ENCODE results near the gene DCPS. TPM values are rescaled to one million over a fixed set of nuclear protein-coding genes. Genes with fewer than 3 reads are reported as not detected.
"Not testable (repeated sequence)": the region's sequence is repeated elsewhere in the genome, so short reads cannot be mapped to it uniquely, and the experiment has no call there.

Gene DCPS
- total RNA-seq, 2 donors from 2014 or later: 11.3 to 13.1 TPM

DNA sequence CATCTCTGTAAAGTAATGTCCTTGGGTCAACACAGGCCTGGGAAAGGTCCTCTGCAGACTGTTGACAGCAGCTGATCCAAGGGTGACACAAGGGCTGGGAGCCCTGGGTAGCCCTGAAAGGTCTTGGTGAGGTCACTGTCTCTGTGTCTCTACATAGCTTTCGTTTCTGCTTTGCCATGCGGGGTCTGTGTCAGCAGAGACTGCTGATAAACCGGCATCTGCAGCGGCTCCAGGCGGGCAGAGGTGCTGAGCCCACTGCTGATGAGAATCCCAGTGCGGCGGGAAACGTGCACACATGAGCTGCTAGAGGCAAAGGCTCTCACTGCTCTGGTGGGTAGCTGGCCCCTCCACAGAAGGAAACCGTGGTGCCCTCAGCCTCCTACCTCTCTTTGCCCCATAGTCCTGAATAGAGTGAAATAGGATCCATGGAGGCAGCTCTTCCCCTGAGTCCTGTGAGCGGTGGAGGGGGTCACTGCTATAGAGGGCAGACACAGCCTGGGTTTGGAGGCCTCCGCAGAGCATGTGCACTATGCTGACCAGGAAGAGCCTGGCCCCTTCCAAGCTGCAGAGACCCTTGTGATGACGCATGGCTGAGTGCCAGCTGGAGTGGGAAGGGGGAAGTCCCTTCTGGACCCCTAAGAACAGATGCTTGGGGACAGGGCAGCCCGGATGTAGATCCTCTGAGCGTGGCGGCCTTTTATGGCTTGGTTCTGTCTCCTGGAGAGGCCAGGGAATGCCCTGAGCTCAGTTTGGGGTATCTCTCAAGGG is 33.8 kb downstream of the DCPS start:
- intact Hi-C loops (cut with DNase I): no loop called here
- ATAC-seq: no peak
- no peak for DNase-seq

DNA sequence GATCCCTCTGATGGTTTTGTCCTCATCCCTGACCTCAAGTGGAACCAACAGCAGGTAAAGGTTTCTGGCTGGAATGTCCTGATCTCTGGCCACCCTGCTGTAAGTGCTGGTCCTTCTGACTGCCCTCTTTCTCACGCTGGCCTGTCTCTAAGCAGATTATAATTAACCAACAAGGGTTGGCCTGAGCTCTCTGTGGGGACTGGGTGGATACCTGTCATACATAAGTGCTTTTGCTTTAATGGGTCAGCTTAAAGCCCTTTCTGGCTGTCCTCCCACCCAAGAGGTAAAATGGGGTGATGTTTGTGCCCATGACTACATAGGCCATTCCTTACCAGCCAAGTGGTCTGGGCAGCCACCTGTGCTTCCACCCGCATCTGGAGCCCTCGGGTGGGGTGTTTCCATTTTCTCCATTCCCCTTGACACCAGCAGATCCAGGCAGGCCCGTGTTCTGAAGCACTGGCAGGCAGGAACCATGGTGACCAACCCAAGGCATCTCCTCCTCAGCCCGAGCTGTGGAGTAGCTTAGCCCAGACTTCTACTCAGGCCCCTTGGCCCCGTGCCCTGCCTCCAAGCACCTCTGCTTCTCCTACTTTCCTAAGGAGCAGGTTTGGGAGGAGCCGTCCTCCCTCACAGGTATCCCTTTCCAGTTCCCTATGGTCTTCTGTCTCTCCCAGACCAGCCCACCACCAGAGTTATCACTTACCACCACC is 34.6 kb downstream of the DCPS start:
- intact Hi-C loops (cut with DNase I): no loop called here
- ATAC-seq (no peak), DNase-seq (no peak)

DNA sequence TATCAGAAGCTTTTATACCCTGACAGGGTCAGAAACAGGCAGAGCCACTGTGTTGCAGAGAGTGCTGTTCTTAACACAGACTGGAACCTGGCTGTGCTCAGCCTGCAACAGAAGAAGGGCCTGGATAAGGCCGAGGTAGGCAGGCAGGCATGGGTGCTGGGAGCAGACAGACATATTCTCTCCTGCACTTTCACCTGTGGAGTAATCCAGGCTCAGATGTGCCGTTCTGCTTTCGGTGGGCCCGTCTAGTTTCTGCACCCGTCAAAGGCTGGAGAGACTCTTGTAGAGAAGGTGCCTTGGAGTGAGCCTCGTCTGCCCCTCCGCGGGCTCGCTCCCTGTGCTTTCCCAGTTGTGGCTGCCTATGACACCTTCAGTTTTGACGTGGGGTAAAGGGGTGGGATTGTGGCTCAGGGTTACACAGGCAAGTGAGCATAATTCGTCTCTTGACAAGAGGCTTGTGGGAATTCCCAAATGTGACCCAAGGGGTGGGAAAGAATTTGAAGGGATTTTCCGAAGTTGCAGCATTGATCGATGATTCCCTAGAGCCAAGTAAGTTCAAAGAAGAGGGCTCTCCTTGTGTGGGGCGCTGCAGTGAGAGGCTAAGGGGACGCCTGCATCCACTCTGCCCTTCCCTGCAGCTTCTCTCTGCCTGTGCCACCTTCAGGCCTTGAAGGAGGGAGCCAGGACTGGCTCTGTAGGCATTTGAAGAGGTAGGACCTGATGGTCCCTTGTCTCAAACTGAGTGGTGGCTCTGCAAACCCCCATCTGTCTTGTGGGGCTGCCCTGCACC is 35.4 kb downstream of the DCPS start:
- DNase-seq (no peak), ATAC-seq (no peak)
- intact Hi-C loops (cut with DNase I): no loop called here

DNA sequence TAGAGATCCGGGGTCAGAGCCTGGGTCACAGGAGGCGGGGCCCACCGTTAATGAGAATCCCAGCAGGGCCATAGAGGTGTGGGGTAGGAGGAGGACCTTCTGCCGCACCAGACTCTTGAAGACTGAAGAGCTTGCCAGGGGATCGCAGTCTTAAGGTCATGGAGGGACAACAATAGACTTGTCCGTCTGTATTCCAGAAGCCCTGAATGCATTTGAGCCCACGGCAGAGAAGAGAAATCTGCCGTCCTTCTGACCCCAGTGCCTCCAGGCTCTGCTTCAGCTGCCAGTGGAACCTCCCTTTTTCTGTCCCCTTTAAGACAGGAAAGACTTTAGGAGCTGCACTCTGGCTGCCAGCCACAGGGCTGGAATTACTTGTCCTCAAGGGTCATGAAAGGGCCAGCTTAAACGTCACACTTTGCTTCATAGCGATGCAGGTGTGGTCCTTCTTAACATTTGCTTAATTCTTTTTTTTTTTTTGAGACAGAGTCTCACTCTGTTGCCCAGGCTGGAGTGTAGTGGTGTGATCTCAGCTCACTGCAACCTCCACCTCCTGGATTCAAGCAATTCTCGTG is 36.1 kb downstream of the DCPS start:
- ATAC-seq: peak; percentile 25 to 56

DNA sequence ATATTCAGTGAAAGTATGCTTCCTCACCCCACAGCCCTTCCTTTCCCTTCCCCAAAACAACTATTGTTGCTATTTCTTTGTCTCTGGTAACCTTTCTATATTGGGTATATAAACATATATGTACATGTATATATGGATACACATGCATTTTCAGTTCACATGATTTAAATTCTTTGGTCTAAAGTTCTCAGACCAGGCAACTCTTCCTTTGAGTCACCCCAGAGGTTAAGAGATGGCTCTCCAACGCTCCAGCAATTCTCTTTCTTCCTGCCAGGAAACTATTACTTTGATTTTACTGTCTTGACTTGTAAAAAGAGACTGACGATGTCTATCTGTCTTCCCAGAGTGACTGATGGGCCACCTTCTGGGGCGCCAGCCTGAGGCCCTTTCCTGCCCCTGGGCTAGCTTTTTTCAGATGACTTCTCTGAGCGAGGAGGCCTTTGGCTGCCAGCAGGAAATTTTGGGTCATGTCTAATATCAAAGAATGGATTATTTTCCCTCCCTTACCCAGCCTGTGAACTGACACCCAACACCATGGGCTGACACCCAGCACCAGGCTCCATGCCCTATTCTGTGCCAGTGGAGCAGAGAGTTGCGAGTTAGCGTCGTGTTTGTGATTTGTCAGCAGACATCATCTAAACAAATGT is 37.2 kb downstream of the DCPS start:
- no peak for DNase-seq
- no peak for ATAC-seq
- intact Hi-C loops (cut with DNase I): no loop called here

More for the DNA sequence above, 36.1 kb downstream of the DCPS start:
- intact Hi-C loops (cut with DNase I): no loop called here
- DNase-seq: peak; percentile 87

DNA sequence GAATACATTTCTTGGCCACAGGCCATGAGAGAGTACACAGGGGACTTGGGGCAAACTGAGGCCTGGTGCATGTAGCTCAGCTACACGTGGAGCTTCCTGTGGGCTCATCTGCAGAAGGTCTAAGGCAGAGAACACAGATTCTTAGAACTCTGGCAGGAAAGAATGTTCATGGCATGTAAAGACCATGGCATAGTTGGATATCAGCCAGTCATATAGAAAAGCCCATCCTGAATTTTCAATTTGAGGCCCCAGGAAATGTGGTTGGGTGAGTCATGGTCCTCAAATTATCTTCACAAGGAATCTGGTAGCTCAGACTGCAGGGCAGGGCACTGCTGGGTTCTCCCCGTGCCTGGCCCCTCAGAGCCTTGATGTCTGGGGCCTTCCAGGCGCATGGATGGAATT is 37.9 kb downstream of the DCPS start:
- ATAC-seq: no peak
- no peak for DNase-seq

DNA sequence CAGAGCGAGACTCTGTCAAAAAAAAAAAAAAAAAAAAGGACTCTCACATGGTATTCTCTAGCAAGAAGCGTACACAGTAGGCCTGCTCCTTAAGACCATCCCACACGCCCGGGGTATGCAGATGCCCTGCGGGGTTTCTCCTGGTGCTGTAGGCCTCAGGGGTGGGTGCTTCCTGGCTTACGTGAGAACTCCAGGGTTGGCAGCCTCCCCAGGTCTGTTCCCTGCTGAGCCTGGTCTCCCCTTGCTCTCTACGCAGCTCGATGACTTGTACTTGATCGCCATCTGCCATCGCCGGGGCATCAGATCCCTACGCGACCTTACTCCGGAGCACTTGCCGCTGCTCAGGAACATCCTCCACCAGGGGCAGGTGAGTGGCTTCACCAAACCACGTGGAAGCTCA is 39.2 kb downstream of the DCPS start:
- DNase-seq: no peak
- ATAC-seq: no peak
- intact Hi-C loops (cut with DNase I): no loop called here

More for the DNA sequence above, 37.9 kb downstream of the DCPS start:
- intact Hi-C loops (cut with DNase I): no loop called here

DNA sequence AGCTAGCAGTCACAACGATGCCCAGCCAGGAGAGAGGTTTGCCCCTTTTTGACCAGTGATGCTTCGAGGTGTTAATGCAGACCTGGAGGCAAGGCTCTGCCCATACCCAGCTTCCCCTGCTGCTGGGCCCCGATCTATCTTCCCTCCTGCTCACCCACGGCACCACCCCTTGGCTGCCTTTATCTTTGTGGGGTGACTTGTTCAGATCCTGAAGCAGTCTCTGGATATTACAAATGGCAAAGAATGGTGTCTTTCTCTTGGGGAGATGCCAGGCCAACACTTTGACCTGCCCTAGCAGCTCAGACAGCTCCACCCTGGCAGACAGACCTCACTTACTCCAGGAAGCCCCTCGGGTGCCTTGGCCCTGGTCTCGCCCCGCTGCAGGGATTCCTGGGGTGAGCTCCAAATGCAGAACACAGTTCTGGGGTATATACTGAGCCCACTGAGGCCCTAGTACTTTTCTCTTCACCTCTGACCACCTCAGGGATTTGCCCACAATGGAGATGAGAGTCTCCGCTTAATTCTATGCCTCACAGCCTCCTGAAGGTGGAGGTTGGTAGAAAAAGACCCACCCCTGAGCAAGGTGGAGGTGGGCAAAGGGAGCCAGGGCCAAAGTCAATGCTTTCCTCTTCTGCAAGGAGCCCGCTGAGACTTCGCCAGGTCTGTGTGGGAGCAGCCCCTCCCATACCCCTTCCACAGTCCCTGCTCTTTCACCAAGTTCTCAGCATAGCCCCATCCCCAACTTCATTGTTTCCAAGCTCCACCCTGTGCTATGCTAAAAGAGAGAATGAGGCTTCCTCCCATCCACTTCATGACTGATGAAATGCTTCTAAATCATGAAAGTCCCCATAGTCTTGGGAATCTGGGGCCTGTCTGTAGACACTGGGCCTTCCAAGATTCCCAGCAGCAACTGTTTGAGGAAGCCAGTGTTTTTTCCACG is 40.6 kb downstream of the DCPS start:
- intact Hi-C loops (cut with DNase I): no loop called here
- DNase-seq (no peak), ATAC-seq (no peak)

DNA sequence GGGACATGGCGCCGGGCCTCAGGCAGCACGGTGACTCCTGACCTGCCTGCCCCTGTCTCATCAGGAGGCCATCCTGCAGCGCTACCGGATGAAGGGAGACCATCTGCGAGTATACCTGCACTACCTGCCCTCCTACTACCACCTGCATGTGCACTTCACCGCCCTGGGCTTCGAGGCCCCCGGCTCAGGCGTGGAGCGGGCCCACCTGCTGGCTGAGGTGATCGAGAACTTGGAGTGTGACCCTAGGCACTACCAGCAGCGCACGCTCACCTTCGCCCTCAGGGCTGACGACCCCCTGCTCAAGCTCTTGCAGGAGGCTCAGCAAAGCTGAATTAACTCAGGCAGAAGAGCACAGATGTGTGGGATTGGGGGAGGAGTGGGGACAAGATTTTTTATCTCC is 41.4 kb downstream of the DCPS start:
- no peak for DNase-seq
- ATAC-seq: no peak

DNA sequence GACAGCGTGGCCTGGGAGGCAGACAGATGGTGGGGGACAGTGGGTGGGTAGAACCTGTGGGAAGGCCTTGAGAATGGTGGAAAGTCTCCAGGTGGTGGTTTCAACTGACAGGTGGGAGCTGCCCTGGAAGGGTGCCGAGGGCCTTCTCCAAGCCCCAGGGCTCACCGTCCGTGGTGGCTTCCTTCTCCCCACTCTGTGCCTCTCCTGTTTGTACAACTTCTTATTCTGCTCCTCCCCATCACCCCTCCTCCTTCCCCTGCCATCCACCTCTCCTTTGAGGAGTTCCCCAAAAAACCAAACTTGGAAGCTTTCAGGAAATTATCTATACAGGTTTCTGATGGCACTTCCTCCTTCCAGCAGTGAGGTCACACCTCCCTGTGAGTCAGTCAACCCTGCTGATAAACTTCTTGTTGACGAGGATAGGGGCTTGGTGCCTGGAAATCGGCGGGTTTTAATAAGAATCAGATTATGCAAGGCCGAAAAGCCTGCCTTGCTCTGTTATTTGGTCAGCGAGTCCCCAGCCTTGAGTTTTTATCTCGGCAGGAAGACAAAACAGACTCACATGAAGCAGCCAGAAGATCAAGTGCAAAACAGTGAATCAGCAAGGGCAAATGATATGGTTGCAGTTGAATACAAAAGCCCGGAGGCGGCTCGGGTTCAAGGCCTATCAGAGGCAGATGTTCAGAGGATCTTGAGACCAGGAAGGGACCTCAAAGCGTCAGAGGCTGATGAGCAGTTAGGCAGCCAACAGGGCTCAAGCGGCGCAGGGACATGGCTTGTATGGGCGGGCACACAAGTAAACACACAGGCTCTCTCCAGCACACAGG is 42.1 kb downstream of the DCPS start:
- intact Hi-C loops (cut with DNase I): no loop called here
- DNase-seq (peak; percentile 85), ATAC-seq (peak; percentile 42 to 74)

More for the DNA sequence above, 41.4 kb downstream of the DCPS start:
- intact Hi-C loops (cut with DNase I): no loop called here

DNA sequence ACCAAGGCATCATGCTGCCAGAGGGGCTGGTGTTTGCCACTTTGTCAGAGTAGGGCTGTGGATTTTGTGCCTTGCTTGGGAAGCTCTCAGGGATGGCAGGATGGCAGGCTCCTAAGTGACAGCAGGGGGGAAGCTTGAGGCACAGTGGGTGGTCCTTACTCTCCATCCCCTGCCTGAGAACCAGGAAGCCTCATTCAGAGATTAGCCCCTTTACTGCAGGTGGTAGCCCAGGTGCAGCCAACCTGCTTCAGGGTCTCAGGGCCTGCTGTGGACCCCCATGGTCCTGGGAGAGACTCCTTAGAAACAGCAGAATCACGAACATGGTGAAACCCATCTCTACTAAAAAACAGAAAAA is 42.7 kb downstream of the DCPS start:
- ATAC-seq (no peak), DNase-seq (no peak)
- intact Hi-C loops (cut with DNase I): no loop called here

DNA sequence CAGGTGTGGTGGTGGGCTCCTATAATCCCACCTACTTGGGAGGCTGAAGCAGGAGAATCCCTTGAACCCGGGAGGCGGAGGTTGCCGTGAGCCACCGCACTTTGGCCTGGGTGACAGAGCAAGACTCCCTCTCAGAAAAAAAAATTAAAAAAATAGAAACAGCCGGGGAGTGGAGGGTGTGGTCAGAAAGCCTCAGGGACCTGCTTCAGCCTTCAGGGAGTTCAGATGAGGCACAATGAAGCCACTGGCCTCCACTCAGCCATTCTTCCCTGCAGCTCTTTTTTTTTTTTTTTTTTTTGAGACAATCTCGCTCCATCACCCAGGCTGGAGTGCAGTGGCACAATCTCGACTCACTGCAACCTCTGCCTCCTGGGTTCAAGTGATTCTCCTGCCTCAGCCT is 43.1 kb downstream of the DCPS start:
- DNase-seq; ATAC-seq; intact Hi-C loops (cut with DNase I): not testable (repeated sequence)

DNA sequence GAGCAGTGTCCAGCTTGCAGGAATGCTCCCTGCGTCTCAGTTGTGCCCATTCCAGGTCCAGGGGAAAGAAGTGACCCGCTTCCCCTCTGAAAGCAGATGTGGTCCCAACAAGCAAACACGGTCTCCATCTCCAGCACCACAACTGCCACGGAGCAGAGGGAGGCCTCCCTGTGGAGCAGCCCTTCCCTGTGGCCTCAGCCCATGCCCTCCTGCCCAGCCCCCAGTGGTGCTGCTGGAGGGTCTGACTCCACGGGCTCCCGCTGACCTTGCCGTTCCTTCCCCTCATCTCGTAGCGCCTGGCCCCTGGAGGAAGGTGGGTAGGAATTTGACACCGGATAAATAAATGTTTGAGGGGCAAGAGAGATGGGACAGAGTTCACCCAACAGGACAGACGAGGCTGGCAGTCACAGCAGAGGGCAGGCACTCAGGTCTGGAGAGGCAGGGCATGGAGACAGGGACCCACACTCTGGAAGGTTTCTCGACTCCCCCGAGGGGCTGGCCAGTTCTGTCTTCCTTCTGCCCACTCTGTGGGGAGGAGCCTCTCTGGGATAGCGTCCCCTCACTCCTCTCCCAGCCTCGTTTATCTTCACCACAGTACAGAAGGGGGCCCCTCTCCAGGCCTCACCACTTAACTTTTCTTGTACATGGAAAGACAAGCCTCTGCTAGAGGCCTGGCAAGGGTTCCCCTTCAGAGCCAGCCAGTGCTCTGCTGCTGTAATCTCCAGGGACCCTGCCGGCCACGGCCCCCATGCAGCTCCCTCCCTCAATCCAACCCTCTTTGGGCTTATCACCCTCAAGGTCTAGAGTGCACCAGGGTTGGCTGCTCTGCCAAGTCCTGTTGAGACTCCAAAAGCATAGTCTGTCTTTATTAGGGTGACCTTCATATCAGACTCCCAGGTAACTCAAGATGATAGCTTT is 44.1 kb downstream of the DCPS start:
- intact Hi-C loops (cut with DNase I): no loop called here
- DNase-seq (no peak), ATAC-seq (peak; percentile 21 to 46)

DNA sequence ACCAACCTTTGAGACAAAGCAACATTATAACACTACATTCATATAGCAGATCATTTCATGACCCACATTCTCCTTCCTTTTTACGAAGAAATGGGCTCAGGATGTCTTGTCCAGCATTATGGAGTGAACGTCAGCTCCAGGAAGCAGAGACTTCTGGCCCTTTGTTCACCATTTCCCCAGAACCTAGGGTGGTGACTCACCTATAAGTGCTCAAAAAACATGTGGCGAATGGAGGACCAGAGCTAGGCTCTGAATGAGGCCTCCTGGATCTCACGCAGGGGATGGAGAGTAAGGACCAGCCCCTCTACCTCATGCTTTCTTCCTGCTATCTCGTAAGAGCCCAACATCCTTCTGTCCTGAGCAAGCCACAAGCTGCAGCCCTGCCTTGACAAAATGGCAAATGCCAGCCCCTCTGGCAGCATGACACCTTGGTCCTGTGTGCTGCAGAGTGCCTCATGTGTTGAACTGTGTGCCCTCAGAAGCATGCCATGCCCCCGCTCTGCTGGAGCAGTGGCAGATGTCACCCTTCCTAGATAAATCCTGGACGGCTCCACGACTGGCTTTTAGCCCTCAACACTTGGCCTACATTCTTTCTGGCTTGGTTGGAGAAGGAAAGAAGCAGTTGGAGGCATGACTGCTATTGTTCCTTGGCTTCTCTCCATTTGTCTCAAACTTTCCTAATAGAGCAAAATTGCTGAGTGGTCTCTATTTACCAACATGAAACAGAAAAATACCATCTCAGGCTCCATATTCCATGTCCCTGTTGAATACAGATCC is 45.1 kb downstream of the DCPS start:
- DNase-seq (peak; percentile 59), ATAC-seq (peak; percentile 53 to 69)
- intact Hi-C loops (cut with DNase I): no loop called here

DNA sequence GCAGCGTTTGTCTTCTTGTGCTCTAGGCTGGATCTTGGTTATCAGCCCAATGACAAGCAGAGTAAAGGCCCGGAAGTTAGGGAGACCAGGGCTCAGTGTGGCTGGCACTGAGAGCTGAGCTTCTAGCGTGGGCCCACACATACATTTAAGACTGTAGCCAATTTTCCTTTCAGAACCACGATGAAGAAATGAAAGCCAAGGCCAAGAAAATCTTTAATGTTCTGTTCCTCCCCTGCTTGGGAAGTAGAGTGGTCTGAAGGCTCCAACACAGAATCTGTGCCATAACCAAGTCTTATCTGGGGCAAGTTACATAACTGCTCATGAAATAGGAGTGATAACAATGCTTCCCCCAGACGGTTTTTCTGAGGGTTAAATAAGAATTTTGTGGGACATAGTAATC is 47.0 kb downstream of the DCPS start:
- intact Hi-C loops (cut with DNase I): no loop called here
- no peak for ATAC-seq
- no peak for DNase-seq

DNA sequence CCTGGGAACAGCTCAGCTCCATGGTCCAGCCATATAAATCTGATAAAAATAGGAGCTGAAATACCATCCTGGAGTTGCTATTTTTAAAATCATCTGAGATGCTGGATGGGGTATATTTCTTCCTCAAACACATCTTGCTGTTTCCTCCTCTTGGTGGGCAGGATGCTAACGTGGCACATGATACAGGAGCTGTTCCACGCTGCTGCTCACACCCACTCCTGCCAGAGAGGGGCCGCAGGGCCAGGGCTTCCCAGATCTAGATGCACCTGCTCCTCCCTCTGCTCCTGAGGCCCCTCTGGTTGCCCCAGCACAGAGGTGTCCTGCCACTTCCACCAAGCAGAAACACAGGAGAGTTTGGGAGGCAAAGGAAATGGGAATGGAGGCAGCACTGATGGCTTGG is 48.3 kb downstream of the DCPS start:
- DNase-seq: no peak
- intact Hi-C loops (cut with DNase I): no loop called here
- no peak for ATAC-seq
